NT2/D1 (cell line): ENCODE results near the gene BIRC2.

ENCODE experiments used
- YY1 ChIP-seq: IDR thresholded peaks from 2 replicates; pipeline ENCODE4 v1.6.1; 2011; ENCODE audit not compliant: insufficient read length, insufficient read depth
- ZNF274 ChIP-seq: IDR thresholded peaks from 2 replicates; pipeline ENCODE4 v1.6.1; 2011; ENCODE audit warnings: mild to moderate bottlenecking, low read depth, low read length

DNA sequence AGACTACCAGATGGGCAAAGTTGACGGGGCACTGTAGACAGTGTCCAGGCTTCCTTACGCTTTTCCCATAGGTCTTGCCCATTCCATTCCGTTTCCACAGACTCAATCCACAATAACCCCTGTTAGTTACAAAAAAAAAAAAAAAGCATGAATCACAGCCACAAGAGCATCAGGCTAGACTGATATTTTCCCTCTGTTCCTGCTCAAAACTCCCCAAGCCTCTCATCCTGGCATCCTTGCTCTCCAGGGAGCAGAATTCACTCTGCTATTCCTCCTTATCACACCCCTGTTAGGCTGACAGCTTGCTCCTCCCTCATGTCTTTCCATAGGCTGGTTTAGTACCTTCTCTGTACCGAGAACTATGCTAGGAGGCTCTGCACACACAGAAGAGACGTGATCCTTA, 63.4 kb downstream of the BIRC2 start:
- TF ChIP-seq ZNF274 (no peak), YY1 (no peak)
